Trophoblast cell (in vitro differentiated cells and primary cell): ENCODE measurements around the gene IFI35. TPM values are rescaled to one million over a fixed set of nuclear protein-coding genes. Genes with fewer than 3 reads are reported as not detected.

Experiments used
- DNase-seq, 2 donors: peaks; one replicate each; pipeline ENCODE4 v3.0.0-alpha.2; 2016
- H2AFZ ChIP-seq: 2 replicates; pipeline ENCODE4 v1.6.1; 2013; ENCODE audit warnings: low read length, moderate library complexity, mild to moderate bottlenecking; ENCODE audit not compliant: insufficient read depth, poor library complexity
- H2AK5ac ChIP-seq: 2 replicates; pipeline ENCODE4 v1.6.1; 2013; ENCODE audit warnings: mild to moderate bottlenecking, low read length
- H2BK120ac ChIP-seq: 2 replicates; pipeline ENCODE4 v1.6.1; 2013; ENCODE audit warnings: low read length, mild to moderate bottlenecking, moderate library complexity; ENCODE audit not compliant: insufficient read depth, poor library complexity
- H2BK12ac ChIP-seq: 2 replicates; pipeline ENCODE4 v1.6.1; 2013; ENCODE audit warnings: mild to moderate bottlenecking, low read length, moderate library complexity
- H2BK5ac ChIP-seq: 2 replicates; pipeline ENCODE4 v1.6.1; 2013; ENCODE audit warnings: low read length, low read depth, moderate library complexity, mild to moderate bottlenecking; ENCODE audit not compliant: poor library complexity
- H3K14ac ChIP-seq: 2 replicates; pipeline ENCODE4 v1.6.1; 2013; ENCODE audit warnings: mild to moderate bottlenecking, low read length
- H3K18ac ChIP-seq: 2 replicates; pipeline ENCODE4 v1.6.1; 2013; ENCODE audit warnings: mild to moderate bottlenecking, low read length
- H3K23ac ChIP-seq: 2 replicates; pipeline ENCODE4 v1.6.1; 2013; ENCODE audit warnings: low read length
- H3K27ac ChIP-seq: 2 replicates; pipeline ENCODE4 v1.5.1; 2013; ENCODE audit warnings: low read depth, mild to moderate bottlenecking, inconsistent platforms, low read length, moderate library complexity
- H3K27me3 ChIP-seq: 2 replicates; pipeline ENCODE4 v1.6.1; 2013; ENCODE audit warnings: inconsistent platforms, mild to moderate bottlenecking, low read length, moderate library complexity; ENCODE audit not compliant: insufficient read depth
- H3K36me3 ChIP-seq, 2 experiments: 1 replicate in 1 of 2; 2 replicates in 1 of 2; pipeline ENCODE4 v1.6.1; 2013; ENCODE audit warnings: low read length in 2 of 2, mild to moderate bottlenecking in 2 of 2, moderate library complexity in 1 of 2; ENCODE audit not compliant: insufficient read depth in 2 of 2, control insufficient read depth in 1 of 2
- H3K4ac ChIP-seq: 2 replicates; pipeline ENCODE4 v1.6.1; 2013; ENCODE audit warnings: low read depth, mild to moderate bottlenecking, low read length, moderate library complexity
- H3K4me1 ChIP-seq, 2 experiments: 1 replicate in 1 of 2; 2 replicates in 1 of 2; pipeline ENCODE4 v1.6.1; 2013; ENCODE audit warnings: low read length in 2 of 2, mild to moderate bottlenecking in 2 of 2, moderate library complexity in 1 of 2; ENCODE audit not compliant: insufficient read depth in 2 of 2, control insufficient read depth in 1 of 2
- H3K4me2 ChIP-seq: 2 replicates; pipeline ENCODE4 v1.6.1; 2013; ENCODE audit warnings: inconsistent platforms, mild to moderate bottlenecking, low read length, moderate library complexity
- H3K4me3 ChIP-seq: 2 replicates; pipeline ENCODE4 v1.5.1; 2013; ENCODE audit warnings: mild to moderate bottlenecking, low read depth, low read length, inconsistent platforms
- H3K79me1 ChIP-seq: one replicate; pipeline ENCODE4 v1.6.1; 2013; ENCODE audit warnings: low read length
- H3K79me2 ChIP-seq: 2 replicates; pipeline ENCODE4 v1.6.1; 2013; ENCODE audit warnings: low read length, mild to moderate bottlenecking; ENCODE audit not compliant: control insufficient read depth, insufficient read depth, poor library complexity
- H3K9ac ChIP-seq: 2 replicates; pipeline ENCODE4 v1.6.1; 2013; ENCODE audit warnings: mild to moderate bottlenecking, low read length
- H3K9me3 ChIP-seq: 2 replicates; pipeline ENCODE4 v1.6.1; 2013; ENCODE audit warnings: low read depth, mild to moderate bottlenecking, control low read depth, inconsistent platforms, low read length; ENCODE audit not compliant: insufficient read depth
- H4K12ac ChIP-seq: 2 replicates; pipeline ENCODE4 v1.6.1; 2013; ENCODE audit warnings: low read depth, mild to moderate bottlenecking, low read length, moderate library complexity
- H4K8ac ChIP-seq: 2 replicates; pipeline ENCODE4 v1.6.1; 2013; ENCODE audit warnings: low read depth, mild to moderate bottlenecking, low read length, moderate library complexity
- H4K91ac ChIP-seq: one replicate; pipeline ENCODE4 v1.6.1; 2013; ENCODE audit warnings: low read depth, mild to moderate bottlenecking, low read length, moderate library complexity
- WGBS: extraction: QIAGEN DNeasy Blood & Tissue Kit; methylation state at CpG from one replicate; pipeline ENCODE4 v1.1.7; 2013; ENCODE audit warnings: missing lambda C conversion rate; ENCODE audit not compliant: insufficient read length, insufficient coverage; ENCODE audit errors: extremely low coverage; 5-methylcytosine and 5-hydroxymethylcytosine counted together
- polyA plus RNA-seq: library from polyadenylated mRNA; stranded (reverse); fragments of 200-250 nt; gene quantifications from 2 replicates; pipeline ENCODE4 v1.2.3, GENCODE V29; 2013

IFI35 gene
- 0.89 and 1.00 TPM in 2 replicates for polyA plus RNA-seq

DNA sequence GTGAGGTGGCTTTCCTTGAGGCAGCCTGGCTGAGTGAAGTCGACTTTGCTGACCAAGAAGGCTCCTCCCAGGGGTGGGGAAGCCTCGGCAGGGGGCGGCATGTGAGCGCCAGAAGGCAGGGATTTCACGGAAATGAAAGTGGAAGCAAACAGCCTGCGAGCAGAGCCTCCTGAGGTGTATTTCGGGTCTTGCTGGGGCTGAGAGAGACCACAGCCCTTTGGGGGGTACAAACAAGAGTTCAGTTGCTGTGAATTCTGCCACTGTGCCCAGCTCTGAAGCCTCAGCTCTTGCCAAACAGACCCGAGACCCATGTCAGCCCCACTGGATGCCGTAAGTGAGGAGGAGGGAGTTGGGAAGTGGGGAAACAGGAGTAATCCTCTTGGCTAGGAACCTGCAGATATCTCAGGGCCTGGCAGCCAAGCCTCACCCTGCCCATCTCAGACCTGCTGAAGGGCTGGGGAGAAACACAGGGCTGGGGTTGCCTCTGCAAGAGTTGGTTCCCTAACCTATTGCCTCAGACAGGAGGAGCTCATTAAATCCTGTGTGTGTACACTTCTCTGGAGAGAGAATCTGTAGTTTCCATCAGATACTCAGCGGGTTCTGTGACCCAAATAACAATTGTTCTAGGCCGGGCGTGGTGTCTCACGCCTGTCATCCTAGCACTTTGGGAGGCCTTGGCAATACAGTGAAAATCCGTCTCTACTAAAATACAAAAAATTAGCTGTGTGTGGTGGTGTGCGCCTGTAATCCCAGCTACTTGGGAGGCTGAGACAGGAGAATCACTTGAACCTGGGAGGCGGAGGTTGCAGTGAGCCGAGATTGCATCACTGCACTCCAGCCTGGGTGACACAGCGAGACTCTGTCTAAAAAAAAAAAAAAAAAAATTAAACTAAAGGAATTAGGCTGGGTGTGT, at the start of gene IFI35:
Gene IFI35, plus strand, starts transcription at position 146 of the 913 bp plus-strand sequence. Its CDS starts 164 bp downstream, at position 310.
- WGBS, result no CpG with 5 or more reads among the region's 18 CpGs
- H3K9me3 ChIP-seq, result no peaks in the 10 kb centered on the region
- no peak within 1 kb of the TSS for H2AK5ac ChIP-seq
- H2BK5ac ChIP-seq, result no peak within 1 kb of the TSS
- no peaks in the 10 kb centered on the region for H3K27me3 ChIP-seq
- no peak within 1 kb of the TSS for H3K4me3 ChIP-seq
- H3K36me3 ChIP-seq, result peaks cover 16 to 19% of the 10 kb centered on the region in 2 experiments
- no peak within 1 kb of the TSS for H3K23ac ChIP-seq
- H3K27ac ChIP-seq, result no peak within 1 kb of the TSS
- no peak within 1 kb of the TSS for H2AFZ ChIP-seq
- no peak within 1 kb of the TSS for H4K12ac ChIP-seq
- no peak within 1 kb of the TSS for H3K9ac ChIP-seq
- no peak within 1 kb of the TSS for H2BK120ac ChIP-seq
- no peak within 1 kb of the TSS for H3K4ac ChIP-seq
- H4K8ac ChIP-seq, result peak within 1 kb of the TSS; percentile 57
- peak within 1 kb of the TSS; percentile 19 for H3K4me2 ChIP-seq
- no peak within 1 kb of the TSS for H3K14ac ChIP-seq
- H2BK12ac ChIP-seq, result no peak within 1 kb of the TSS
- peak; percentile 70 to 85 for DNase-seq
- H3K18ac ChIP-seq, result no peak within 1 kb of the TSS
- H4K91ac ChIP-seq, result no peak within 1 kb of the TSS
- H3K79me1 ChIP-seq, result no peaks in the 10 kb centered on the region
- no peaks in the 10 kb centered on the region for H3K79me2 ChIP-seq
- H3K4me1 ChIP-seq, result peaks cover 0 to 3% of the 10 kb centered on the region in 2 experiments

GRCh38 chr17:42964161-42964932, 42.2 kb upstream of the IFI35 start, which contains the start of gene AARSD1:
AARSD1 (minus strand) TSS chr17:42964454; CDS start chr17:42964440, 14 bp downstream.
- Histone ChIP-seq H3K79me1 (peaks cover 3% of the 10 kb centered on the region), H2AK5ac (no peak within 1 kb of the TSS), H3K4me1 (no peaks in the 10 kb centered on the region), H4K12ac (peak within 1 kb of the TSS; percentile 60), H3K79me2 (peaks cover 2% of the 10 kb centered on the region), H2BK5ac (no peak within 1 kb of the TSS), H3K14ac (peak within 1 kb of the TSS; percentile 75), H2AFZ (peak within 1 kb of the TSS; percentile 3), H3K27ac (peak within 1 kb of the TSS; percentile 13), H2BK12ac (no peak within 1 kb of the TSS), H3K4ac (peak within 1 kb of the TSS; percentile 71), H3K23ac (no peak within 1 kb of the TSS), H3K36me3 (peaks cover 11 to 16% of the 10 kb centered on the region in 2 experiments), H3K18ac (no peak within 1 kb of the TSS), H3K4me3 (peak within 1 kb of the TSS; percentile 75), H3K27me3 (no peaks in the 10 kb centered on the region), H3K9me3 (no peaks in the 10 kb centered on the region), H3K4me2 (peak within 1 kb of the TSS; percentile 71), H4K8ac (peak within 1 kb of the TSS; percentile 40), H3K9ac (peak within 1 kb of the TSS; percentile 57), H2BK120ac (no peak within 1 kb of the TSS), H4K91ac (peak within 1 kb of the TSS; percentile 71)
- no CpG with 5 or more reads among the region's 43 CpGs for WGBS
- peak; percentile 97 to 99 for DNase-seq

GRCh38 chr17:42967925-42968324, 38.7 kb upstream of the IFI35 start:
- Histone ChIP-seq H3K4me1 (no peaks in the 10 kb centered on the region), H3K23ac (no peak overlapping the region), H4K12ac (no peak overlapping the region), H2BK5ac (no peak overlapping the region), H2AFZ (no peak overlapping the region), H2BK12ac (no peak overlapping the region), H3K79me2 (peaks cover 2% of the 10 kb centered on the region), H3K4me2 (no peak overlapping the region), H3K14ac (no peak overlapping the region), H3K79me1 (peaks cover 3% of the 10 kb centered on the region), H3K27me3 (no peaks in the 10 kb centered on the region), H3K27ac (no peak overlapping the region), H3K36me3 (no peaks in the 10 kb centered on the region), H3K9me3 (no peaks in the 10 kb centered on the region), H3K4me3 (no peak overlapping the region), H2BK120ac (no peak overlapping the region), H3K18ac (no peak overlapping the region), H3K4ac (no peak overlapping the region), H3K9ac (no peak overlapping the region), H4K91ac (no peak overlapping the region), H4K8ac (no peak overlapping the region), H2AK5ac (no peak overlapping the region)
- no peak for DNase-seq
- WGBS, result no CpG with 5 or more reads among the region's 1 CpG

DNA sequence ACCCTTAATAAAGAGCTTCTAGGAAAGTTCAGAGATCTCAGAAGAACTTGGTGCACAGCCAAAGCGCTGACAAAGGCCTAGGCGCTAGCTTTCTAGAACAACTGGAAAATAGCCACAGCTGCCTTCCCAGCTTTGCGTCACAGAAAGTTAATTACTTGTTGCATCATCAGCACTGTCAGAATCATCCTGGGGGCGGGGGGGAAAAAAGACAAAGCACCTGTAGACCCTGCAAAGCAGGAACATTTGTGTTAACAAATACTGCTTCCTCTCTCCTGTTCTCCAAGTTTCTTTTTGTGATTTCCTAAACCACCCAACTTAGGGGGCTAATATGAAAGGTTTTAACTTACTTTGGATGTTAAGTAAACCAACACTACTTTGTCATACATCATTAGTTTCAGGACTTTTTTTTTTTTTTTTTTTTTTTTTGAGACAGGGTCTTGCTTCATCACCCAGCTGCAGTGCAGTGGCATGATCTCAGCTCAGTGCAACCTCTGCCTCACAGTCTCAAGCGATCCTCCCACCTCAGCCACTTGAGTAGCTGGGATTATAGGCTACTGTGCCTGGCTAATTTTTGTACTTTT, 37.5 kb upstream of the IFI35 start:
- H3K4me2 ChIP-seq, result no peak overlapping the region
- peaks cover 2% of the 10 kb centered on the region for H3K79me2 ChIP-seq
- H2BK12ac ChIP-seq, result no peak overlapping the region
- DNase-seq, result peak in 1 of 2 donors; percentile 78
- H3K36me3 ChIP-seq, result no peaks in the 10 kb centered on the region
- no peaks in the 10 kb centered on the region for H3K9me3 ChIP-seq
- H4K91ac ChIP-seq, result no peak overlapping the region
- H3K14ac ChIP-seq, result no peak overlapping the region
- no peak overlapping the region for H2AK5ac ChIP-seq
- H3K4me3 ChIP-seq, result no peak overlapping the region
- no peak overlapping the region for H2AFZ ChIP-seq
- no peak overlapping the region for H3K9ac ChIP-seq
- no peak overlapping the region for H4K8ac ChIP-seq
- H2BK120ac ChIP-seq, result no peak overlapping the region
- H3K27me3 ChIP-seq, result no peaks in the 10 kb centered on the region
- H3K27ac ChIP-seq, result no peak overlapping the region
- H3K23ac ChIP-seq, result no peak overlapping the region
- no peak overlapping the region for H2BK5ac ChIP-seq
- no peak overlapping the region for H3K18ac ChIP-seq
- H3K4ac ChIP-seq, result no peak overlapping the region
- peaks cover 3% of the 10 kb centered on the region for H3K79me1 ChIP-seq
- H4K12ac ChIP-seq, result no peak overlapping the region
- no CpG with 5 or more reads among the region's 5 CpGs for WGBS
- no peaks in the 10 kb centered on the region for H3K4me1 ChIP-seq
